ENCODE measurements around the gene KIAA0586.

GRCh38 chr14:58464652-58465051, 37.1 kb downstream of the KIAA0586 start:
- TF ChIP-seq CTCF (IDR thresholded peaks at IDR 0.05): no peak
- no peak for TF ChIP-seq RNF2 (IDR thresholded peaks at IDR 0.05; ENCODE audit: borderline replicate concordance, low read depth)
- TF ChIP-seq CEBPB (IDR thresholded peaks at IDR 0.05): no peak
- TF ChIP-seq EP300 (IDR thresholded peaks at IDR 0.05): no peak
- TF ChIP-seq MAX (IDR thresholded peaks at IDR 0.05): no peak
- no peak for TF ChIP-seq TP53 (CRISPR knock-in tag; IDR thresholded peaks at IDR 0.05)
- TF ChIP-seq BHLHE40 (IDR thresholded peaks at IDR 0.05; ENCODE audit: low read depth, low read length): no peak
- no peak for TF ChIP-seq USF2 (IDR thresholded peaks at IDR 0.05)
- no peak for TF ChIP-seq RAD21 (conservative IDR thresholded peaks at IDR 0.05 in 1 of 2, IDR thresholded peaks at IDR 0.05 in 1 of 2)
- no peak for TF ChIP-seq CBX2 (IDR thresholded peaks at IDR 0.05; ENCODE audit: borderline replicate concordance, low read depth)
- TF ChIP-seq POLR2A (IDR thresholded peaks at IDR 0.05; ENCODE audit: low read length): no peak
- no peak for TF ChIP-seq ESRRA (IDR thresholded peaks at IDR 0.05; ENCODE audit: borderline replicate concordance, low read length)
- TF ChIP-seq PHF8 (IDR thresholded peaks at IDR 0.05; ENCODE audit: borderline replicate concordance, low read depth): no peak

Data from A549 (cell line).